Measurements from ENCODE around the gene CUL7.
A peak's percentile ranks its signal among the peaks of the same experiment; 100 is the strongest.
"Not testable (repeated sequence)": the region's sequence is repeated elsewhere in the genome, so short reads cannot be mapped to it uniquely, and the experiment has no call there.

The CUL7 gene

DNA sequence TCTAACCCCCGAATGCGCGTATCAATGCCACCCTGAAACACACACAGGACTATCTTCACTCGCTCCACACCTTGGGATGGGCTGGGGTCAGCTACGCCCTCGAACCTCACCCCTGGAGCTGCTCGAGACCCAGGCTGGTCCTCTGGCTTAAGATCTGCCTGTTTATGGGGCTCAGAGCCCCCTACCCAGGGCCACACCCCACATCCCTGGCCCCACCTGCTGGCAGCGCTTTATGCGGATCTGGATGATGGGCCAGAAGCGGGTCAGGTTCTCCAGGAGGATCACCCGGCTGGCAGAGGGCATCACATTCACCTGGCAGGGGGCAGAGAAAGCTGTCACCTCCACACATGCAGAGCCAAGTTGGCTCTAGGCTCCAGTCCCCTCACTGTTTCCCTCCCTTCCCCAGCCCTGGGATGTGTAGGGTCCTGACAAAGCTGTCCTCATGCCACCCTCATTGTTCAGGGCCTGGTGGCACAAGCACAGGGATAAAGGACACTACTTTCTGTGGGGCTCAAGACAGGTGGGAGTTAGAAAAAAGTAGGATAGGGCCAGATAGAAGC is 8.2 kb downstream of the CUL7 start:
- DNase-seq (ENCODE audit: low read depth) = no peak

DNA sequence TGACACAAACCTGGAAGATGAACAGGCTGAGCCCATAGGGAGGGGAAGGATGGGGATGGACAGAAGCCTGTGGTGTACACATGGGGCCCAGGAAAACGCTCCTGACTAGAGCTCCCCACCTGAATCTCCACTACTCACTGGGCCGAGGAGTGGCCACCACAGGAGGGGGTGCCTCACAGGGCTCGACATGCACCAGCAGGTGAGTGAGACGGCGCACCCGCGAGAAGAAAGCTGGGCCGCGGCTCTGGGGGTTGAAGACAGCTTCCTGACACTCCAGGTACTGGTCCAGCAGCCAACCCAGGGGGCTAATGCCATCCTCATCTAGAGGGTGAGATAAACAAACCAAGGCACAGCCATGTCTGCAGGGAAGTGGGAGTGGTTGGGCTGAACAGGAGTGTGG is 10.3 kb downstream of the CUL7 start:
- DNase-seq (ENCODE audit: low read depth) = no peak

GRCh38 chr6:43041475-43041874 is 12.2 kb downstream of the CUL7 start:
- DNase-seq (ENCODE audit: low read depth) = not testable (repeated sequence)

- no peak for DNase-seq (ENCODE audit: low read depth)
Measured at GRCh38 chr6:43040542-43041257, 13.0 kb downstream of the CUL7 start.

DNA sequence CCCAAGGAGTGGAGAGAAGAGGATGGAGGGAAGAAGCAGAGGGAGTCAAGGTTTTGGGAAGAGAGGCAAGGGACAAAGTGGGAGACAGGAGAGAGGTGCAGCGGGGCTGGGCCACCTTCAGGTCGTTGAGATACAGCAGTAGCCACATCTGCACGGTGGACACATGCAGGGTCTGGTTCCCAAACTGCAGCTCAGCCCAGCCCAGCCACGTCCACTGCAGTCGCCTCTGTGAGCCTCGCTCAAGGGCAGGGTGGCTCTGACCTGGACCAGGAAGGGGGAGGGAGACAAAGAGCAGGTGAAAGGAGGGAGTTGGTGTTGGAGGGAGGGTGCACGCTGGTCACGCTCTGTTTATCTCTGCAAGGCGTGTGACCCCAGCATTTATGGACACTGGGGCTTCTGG is 14.9 kb downstream of the CUL7 start:
- no peak for DNase-seq (ENCODE audit: low read depth)

GRCh38 chr6:43037706-43038105 is 15.9 kb downstream of the CUL7 start:
- no peak for DNase-seq (ENCODE audit: low read depth)

DNA sequence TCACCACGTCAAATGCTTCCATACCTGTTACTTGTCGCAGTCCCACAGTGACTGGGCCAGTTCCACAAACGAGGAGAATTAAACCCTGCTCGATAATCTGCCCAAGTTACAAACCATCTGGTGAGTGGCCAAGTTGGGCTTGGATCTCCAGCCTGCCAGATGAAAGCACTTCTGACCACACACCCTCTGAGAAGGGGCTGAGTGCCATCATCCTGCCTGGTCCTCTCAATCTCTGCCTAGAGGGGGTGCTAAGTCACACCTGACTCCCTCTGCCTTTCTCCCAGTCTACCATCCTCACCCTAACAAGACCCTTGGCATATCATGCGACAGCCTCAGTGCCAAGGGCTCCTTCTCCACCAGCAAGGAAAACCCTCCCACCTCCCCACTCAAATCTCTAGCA is 16.5 kb downstream of the CUL7 start:
- no peak for DNase-seq (ENCODE audit: low read depth)

GRCh38 chr6:43036712-43037111 is 16.9 kb downstream of the CUL7 start:
- DNase-seq (ENCODE audit: low read depth) = no peak

GRCh38 chr6:43035495-43036194 is 18.0 kb downstream of the CUL7 start:
- DNase-seq (ENCODE audit: low read depth) = no peak

DNA sequence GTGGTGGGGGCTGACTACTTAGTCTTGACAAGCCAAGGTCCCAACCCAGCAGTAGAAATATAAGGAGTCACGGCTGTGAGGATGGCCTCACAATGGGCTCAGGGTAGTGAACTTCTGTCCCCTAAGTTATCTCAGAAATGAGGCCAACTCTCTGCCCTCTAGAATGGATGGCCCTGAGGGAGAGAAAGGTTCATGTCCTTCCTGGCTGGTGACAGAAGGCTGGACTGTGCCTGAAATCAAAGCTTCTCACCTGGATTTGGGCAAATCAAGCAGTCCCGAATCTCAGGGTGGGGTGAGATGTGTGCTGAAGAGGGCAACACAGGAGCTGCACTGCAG is 19.5 kb downstream of the CUL7 start:
- DNase-seq (ENCODE audit: low read depth) = no peak

GRCh38 chr6:43033496-43034189 is 20.0 kb downstream of the CUL7 start:
- no peak for DNase-seq (ENCODE audit: low read depth)

DNA sequence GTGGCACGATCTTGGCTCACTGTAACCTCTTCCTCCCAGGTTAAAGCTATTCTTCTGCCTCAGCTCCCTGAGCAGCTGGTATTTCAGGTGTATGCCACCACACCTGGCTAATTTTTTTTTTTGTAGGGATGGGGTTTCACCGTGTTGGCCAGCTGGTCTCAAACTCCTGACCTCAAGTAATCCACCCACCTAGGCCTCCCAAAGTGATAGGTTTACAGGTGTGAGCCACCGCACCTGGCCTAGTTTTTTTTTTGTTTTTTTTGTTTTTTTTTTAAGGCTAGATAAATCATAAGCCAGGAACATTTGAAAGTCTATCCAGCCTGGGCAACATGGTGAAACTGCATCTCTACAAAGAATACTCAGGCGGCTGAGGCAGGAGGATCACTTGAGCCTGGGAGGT is 21.3 kb downstream of the CUL7 start:
- DNase-seq (ENCODE audit: low read depth) = no peak

GRCh38 chr6:43029120-43029519 is 24.5 kb downstream of the CUL7 start:
- DNase-seq (ENCODE audit: low read depth) = no peak

DNA sequence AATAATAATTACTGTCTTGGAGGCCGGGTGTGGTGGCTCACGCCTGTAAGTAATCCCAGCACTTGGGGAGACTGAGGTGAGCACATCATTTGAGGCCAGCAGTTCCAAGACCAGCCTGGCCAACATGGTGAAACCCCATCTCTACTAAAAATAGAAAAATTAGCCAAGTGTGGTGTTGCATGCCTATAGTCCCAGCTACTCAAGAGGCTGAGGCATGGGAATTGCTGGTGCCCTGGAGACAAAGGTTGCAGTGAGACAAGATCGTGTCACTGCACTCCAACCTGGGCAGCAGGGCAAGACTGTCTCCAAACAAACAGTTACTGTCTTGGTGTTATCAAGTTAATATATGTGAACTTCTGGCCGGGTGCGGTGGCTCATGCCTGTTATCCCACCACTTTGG is 27.3 kb downstream of the CUL7 start:
- DNase-seq (ENCODE audit: low read depth) = no peak

GRCh38 chr6:43024436-43024835 is 29.2 kb downstream of the CUL7 start:
- DNase-seq (ENCODE audit: low read depth) = no peak

DNA sequence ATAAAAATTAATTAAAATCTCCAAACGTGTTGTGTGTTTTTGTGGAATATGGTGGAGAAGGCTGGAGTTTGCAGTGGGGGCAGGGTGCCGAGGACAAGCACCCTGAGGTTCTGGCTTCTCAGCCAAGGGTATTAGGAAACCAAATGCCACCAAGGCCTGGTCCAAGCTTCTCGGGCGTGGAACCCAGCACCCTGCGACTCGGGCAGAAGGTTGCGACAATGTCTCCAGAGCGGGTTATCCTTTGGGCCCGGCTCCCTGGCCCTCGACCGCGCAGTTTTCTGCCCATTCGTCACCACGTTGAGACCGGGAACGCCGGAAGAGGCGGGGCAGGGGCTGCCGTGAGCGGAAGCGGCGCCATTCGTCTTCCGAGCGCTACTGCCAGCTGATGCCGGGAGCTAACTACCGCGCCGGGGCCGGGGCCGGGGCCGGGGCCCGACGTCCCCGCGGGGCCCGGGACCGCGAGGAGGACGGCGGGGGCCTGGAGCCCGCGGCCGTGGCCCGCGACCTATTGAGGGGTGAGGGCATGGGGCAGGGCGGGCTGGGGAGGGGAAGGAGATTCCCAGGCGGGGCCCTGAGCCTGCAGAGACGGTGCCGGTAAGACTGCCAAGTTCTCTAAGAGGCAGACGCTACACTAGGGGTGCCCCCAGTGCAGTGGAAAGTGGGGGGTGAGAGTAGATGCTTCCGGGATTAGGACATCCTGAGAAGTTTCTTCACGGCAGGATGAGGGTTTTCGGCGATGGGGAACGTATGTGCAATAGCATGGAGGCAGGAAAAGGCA is 32.2 kb downstream of the CUL7 start, which contains the start of gene RRP36:
Gene RRP36, plus strand, starts transcription at position 354 of the 778 bp plus-strand sequence. Its CDS starts 32 bp downstream, at position 386.
- DNase-seq (ENCODE audit: low read depth) = peak; percentile 62

GRCh38 chr6:43020847-43021246 is 32.8 kb downstream of the CUL7 start:
- DNase-seq (ENCODE audit: low read depth) = peak; percentile 23

GRCh38 chr6:43020052-43020705 is 33.5 kb downstream of the CUL7 start:
- DNase-seq (ENCODE audit: low read depth) = no peak

DNA sequence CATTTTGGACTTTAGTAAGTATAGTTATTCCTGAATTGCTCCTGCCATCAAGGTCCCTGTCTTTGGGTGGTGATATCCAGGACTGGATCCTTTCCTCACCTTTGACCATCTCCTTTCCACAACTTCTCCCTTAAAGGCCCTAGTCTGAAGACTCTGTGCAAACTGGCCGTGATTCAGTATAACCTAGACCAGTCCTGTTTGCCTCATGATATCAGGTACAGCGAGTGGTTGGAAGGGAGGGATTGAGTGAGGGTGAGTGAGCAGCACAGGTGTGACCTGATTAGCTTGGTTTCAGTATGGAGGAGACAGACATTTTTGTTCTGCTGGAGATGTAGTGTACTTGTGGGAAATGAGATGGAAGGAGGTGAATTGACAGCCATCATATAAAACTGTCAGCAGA is 34.5 kb downstream of the CUL7 start:
- DNase-seq (ENCODE audit: low read depth) = no peak

DNA sequence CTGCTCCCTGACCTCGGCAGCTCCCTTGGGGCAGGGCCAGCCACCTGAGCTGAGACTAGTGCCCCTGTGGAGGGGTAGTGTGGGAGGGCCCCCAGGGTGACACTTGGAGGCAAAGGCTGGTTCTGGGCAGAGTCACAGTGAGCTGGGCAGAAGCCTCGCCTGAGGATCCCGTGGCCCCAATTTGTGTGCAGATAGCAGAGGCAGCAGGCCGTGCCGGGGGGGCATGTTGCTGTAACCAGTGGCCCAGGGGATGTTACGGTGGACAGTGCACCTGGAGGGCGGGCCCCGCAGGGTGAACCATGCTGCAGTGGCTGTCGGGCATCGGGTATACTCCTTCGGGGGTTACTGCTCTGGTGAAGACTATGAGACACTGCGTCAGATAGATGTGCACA is 36.7 kb downstream of the CUL7 start:
- no peak for DNase-seq (ENCODE audit: low read depth)

GRCh38 chr6:43016176-43016942 is 37.3 kb downstream of the CUL7 start:
- no peak for DNase-seq (ENCODE audit: low read depth)
